ENCODE data around the gene NCAM1.
A peak's percentile ranks its signal among the peaks of the same experiment; 100 is the strongest.

The NCAM1 gene

DNA sequence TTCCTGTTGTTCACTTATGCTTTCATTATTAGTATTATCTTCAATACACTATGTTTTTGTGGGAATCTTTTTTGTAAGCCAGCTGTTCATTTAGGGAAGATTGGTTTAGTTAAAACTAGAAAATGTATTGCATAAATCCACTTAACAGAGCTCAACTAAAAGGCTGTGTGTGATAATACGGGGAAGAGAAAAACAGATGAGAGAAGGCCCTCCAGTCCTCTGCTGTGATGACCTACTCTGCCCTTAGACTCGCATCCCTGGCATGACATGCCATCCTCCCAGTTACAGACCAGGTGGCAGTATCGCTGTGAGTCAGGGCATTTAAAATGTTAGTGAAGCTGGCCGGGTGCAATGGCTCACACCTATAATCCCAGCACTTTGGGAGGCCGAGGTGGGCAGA lies 179.8 kb downstream of the NCAM1 start:
- peaks cover 0 to 4% (median 0%) of the 10 kb centered on the region in 5 donors for H3K27me3 ChIP-seq (ENCODE audit: control insufficient read depth in 5 of 5, insufficient read depth in 4 of 5, low read length in 5 of 5)
- no peaks in the 10 kb centered on the region for H3K9me3 ChIP-seq (ENCODE audit: control insufficient read depth in 5 of 5, low read length in 5 of 5)
- H3K27ac ChIP-seq (ENCODE audit: low read depth, low read length), result no peak overlapping the region
- no peaks in the 10 kb centered on the region for H3K36me3 ChIP-seq (ENCODE audit: control insufficient read depth in 5 of 5, insufficient read depth in 5 of 5, low read length in 5 of 5)
- H3K4me1 ChIP-seq (ENCODE audit: control insufficient read depth in 5 of 5, insufficient read depth in 5 of 5, low read length in 5 of 5), result no peaks in the 10 kb centered on the region
- no peak overlapping the region for H3K9ac ChIP-seq (ENCODE audit: low read length in 5 of 5)
- no peak overlapping the region for H3K4me3 ChIP-seq (ENCODE audit: low read depth in 1 of 5, low read length in 5 of 5)

DNA sequence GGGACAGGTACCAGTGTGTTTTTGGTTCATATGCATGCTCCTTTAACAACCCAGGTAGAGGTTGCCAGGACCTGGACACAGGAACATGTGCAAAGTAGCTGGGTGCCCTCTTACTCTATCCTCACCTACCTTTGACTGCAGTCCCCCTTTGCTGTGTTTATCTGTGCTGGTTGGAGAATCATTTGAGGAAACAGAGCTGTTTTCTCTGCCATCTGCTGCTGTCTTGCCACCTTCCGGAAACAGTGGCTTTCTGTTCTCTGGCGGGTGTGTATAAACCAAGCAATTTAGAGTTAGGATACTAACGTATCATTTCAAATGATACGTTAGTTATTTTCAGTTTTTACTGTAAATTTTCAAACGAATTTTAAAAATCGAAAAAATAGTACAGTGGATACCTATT lies 181.3 kb downstream of the NCAM1 start:
- H3K27ac ChIP-seq (ENCODE audit: low read depth, low read length), result no peak overlapping the region

GRCh38 chr11:113147249-113147648 lies 186.0 kb downstream of the NCAM1 start:
- Histone ChIP-seq H3K4me3 (ENCODE audit: low read depth in 1 of 5, low read length in 5 of 5) (no peak overlapping the region), H3K9ac (ENCODE audit: low read length in 5 of 5) (no peak overlapping the region), H3K9me3 (ENCODE audit: control insufficient read depth in 5 of 5, low read length in 5 of 5) (no peaks in the 10 kb centered on the region), H3K27ac (ENCODE audit: low read depth, low read length) (no peak overlapping the region), H3K4me1 (ENCODE audit: control insufficient read depth in 5 of 5, insufficient read depth in 5 of 5, low read length in 5 of 5) (no peaks in the 10 kb centered on the region), H3K27me3 (ENCODE audit: control insufficient read depth in 5 of 5, insufficient read depth in 4 of 5, low read length in 5 of 5) (peaks cover 0 to 3% (median 0%) of the 10 kb centered on the region in 5 donors), H3K36me3 (ENCODE audit: control insufficient read depth in 5 of 5, insufficient read depth in 5 of 5, low read length in 5 of 5) (no peaks in the 10 kb centered on the region)

More for the DNA sequence above, 181.3 kb downstream of the NCAM1 start:
- no peak overlapping the region for H3K4me3 ChIP-seq (ENCODE audit: low read depth in 1 of 5, low read length in 5 of 5)
- H3K9me3 ChIP-seq (ENCODE audit: control insufficient read depth in 5 of 5, low read length in 5 of 5), result no peaks in the 10 kb centered on the region
- no peaks in the 10 kb centered on the region for H3K36me3 ChIP-seq (ENCODE audit: control insufficient read depth in 5 of 5, insufficient read depth in 5 of 5, low read length in 5 of 5)
- peaks cover 0 to 3% (median 0%) of the 10 kb centered on the region in 5 donors for H3K27me3 ChIP-seq (ENCODE audit: control insufficient read depth in 5 of 5, insufficient read depth in 4 of 5, low read length in 5 of 5)
- no peak overlapping the region for H3K9ac ChIP-seq (ENCODE audit: low read length in 5 of 5)
- H3K4me1 ChIP-seq (ENCODE audit: control insufficient read depth in 5 of 5, insufficient read depth in 5 of 5, low read length in 5 of 5), result no peaks in the 10 kb centered on the region

- no peaks in the 10 kb centered on the region for H3K9me3 ChIP-seq (ENCODE audit: control insufficient read depth in 5 of 5, low read length in 5 of 5)
- H3K36me3 ChIP-seq (ENCODE audit: control insufficient read depth in 5 of 5, insufficient read depth in 5 of 5, low read length in 5 of 5), result no peaks in the 10 kb centered on the region
- no peak overlapping the region for H3K9ac ChIP-seq (ENCODE audit: low read length in 5 of 5)
- no peak overlapping the region for H3K27ac ChIP-seq (ENCODE audit: low read depth, low read length)
- H3K4me3 ChIP-seq (ENCODE audit: low read depth in 1 of 5, low read length in 5 of 5), result no peak overlapping the region
- no peaks in the 10 kb centered on the region for H3K27me3 ChIP-seq (ENCODE audit: control insufficient read depth in 5 of 5, insufficient read depth in 4 of 5, low read length in 5 of 5)
- H3K4me1 ChIP-seq (ENCODE audit: control insufficient read depth in 5 of 5, insufficient read depth in 5 of 5, low read length in 5 of 5), result no peaks in the 10 kb centered on the region
These were observed 186.9 kb downstream of the NCAM1 start for GRCh38 chr11:113148076-113148475.

DNA sequence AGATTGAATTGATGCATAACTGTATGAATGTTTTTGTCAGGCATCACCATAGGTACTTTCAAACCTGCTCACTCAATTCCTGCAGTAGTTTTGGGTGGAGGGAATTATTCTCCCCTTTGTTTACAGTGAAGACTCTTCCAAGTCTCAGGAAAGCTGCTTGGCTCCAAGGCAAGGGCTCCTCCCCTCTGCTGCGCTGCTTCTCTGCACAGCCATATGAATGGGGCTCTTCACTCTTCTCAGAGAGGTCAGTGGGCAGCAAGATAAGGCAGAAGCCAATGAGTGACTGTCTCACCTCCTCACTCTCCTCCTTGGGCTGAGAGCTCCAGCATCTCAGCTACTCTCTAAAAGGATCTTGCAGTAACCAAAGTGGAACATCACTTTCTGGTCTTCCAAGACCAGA lies 187.4 kb downstream of the NCAM1 start:
- peaks cover 0 to 5% (median 1%) of the 10 kb centered on the region in 5 donors for H3K4me1 ChIP-seq (ENCODE audit: control insufficient read depth in 5 of 5, insufficient read depth in 5 of 5, low read length in 5 of 5)
- no peaks in the 10 kb centered on the region for H3K27me3 ChIP-seq (ENCODE audit: control insufficient read depth in 5 of 5, insufficient read depth in 4 of 5, low read length in 5 of 5)
- no peaks in the 10 kb centered on the region for H3K9me3 ChIP-seq (ENCODE audit: control insufficient read depth in 5 of 5, low read length in 5 of 5)
- H3K36me3 ChIP-seq (ENCODE audit: control insufficient read depth in 5 of 5, insufficient read depth in 5 of 5, low read length in 5 of 5), result no peaks in the 10 kb centered on the region
- no peak overlapping the region for H3K27ac ChIP-seq (ENCODE audit: low read depth, low read length)
- no peak overlapping the region for H3K9ac ChIP-seq (ENCODE audit: low read length in 5 of 5)
- no peak overlapping the region for H3K4me3 ChIP-seq (ENCODE audit: low read depth in 1 of 5, low read length in 5 of 5)

GRCh38 chr11:113151521-113151920 lies 190.3 kb downstream of the NCAM1 start:
- no peak overlapping the region for H3K9ac ChIP-seq (ENCODE audit: low read length in 5 of 5)
- H3K9me3 ChIP-seq (ENCODE audit: control insufficient read depth in 5 of 5, low read length in 5 of 5), result no peaks in the 10 kb centered on the region
- H3K4me3 ChIP-seq (ENCODE audit: low read depth in 1 of 5, low read length in 5 of 5), result no peak overlapping the region
- no peak overlapping the region for H3K27ac ChIP-seq (ENCODE audit: low read depth, low read length)
- no peaks in the 10 kb centered on the region for H3K27me3 ChIP-seq (ENCODE audit: control insufficient read depth in 5 of 5, insufficient read depth in 4 of 5, low read length in 5 of 5)
- H3K36me3 ChIP-seq (ENCODE audit: control insufficient read depth in 5 of 5, insufficient read depth in 5 of 5, low read length in 5 of 5), result no peaks in the 10 kb centered on the region
- peaks cover 0 to 15% (median 5%) of the 10 kb centered on the region in 5 donors for H3K4me1 ChIP-seq (ENCODE audit: control insufficient read depth in 5 of 5, insufficient read depth in 5 of 5, low read length in 5 of 5)

DNA sequence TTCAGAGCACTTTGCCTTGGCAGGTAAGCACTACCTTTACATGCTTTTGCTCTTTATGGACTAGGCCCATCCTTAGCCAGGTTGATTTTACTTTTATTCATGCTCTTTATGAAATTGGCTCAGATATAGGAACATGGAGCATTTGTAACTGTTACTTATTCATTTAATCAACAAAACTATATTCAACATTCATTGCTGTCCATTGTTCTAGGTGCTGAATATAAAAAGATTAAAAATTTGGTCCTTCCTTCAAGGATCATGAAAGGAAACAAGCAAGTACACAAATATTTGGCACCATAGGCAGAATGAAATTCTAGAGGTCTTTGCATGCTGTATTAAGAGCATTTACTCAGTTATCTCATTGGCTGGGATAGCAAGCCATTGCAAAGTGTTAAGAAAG lies 191.3 kb downstream of the NCAM1 start:
- Histone ChIP-seq H3K4me1 (ENCODE audit: control insufficient read depth in 5 of 5, insufficient read depth in 5 of 5, low read length in 5 of 5) (peaks cover 0 to 15% (median 5%) of the 10 kb centered on the region in 5 donors), H3K27ac (ENCODE audit: low read depth, low read length) (no peak overlapping the region), H3K9me3 (ENCODE audit: control insufficient read depth in 5 of 5, low read length in 5 of 5) (no peaks in the 10 kb centered on the region), H3K36me3 (ENCODE audit: control insufficient read depth in 5 of 5, insufficient read depth in 5 of 5, low read length in 5 of 5) (no peaks in the 10 kb centered on the region), H3K4me3 (ENCODE audit: low read depth in 1 of 5, low read length in 5 of 5) (no peak overlapping the region), H3K27me3 (ENCODE audit: control insufficient read depth in 5 of 5, insufficient read depth in 4 of 5, low read length in 5 of 5) (no peaks in the 10 kb centered on the region), H3K9ac (ENCODE audit: low read length in 5 of 5) (no peak overlapping the region)

DNA sequence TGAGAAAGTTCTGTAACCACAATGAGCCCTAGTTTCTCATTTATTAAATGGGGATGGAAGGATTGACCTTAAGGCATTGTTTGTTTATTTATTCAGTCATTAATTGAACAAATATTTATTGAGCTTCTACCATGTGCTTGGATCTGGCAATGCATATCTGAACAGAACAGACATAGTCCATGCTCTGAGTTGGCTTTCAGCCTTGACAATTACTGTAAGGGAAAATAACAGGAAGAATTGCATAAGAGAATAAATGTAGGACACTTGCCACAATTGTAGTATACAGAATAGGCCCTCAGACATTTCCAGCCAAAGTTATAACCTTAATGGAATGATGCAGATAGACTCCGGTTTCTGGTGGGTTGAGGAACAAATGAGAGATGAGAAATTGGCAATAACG lies 192.6 kb downstream of the NCAM1 start:
- H3K36me3 ChIP-seq (ENCODE audit: control insufficient read depth in 5 of 5, insufficient read depth in 5 of 5, low read length in 5 of 5), result no peaks in the 10 kb centered on the region
- H3K4me3 ChIP-seq (ENCODE audit: low read depth in 1 of 5, low read length in 5 of 5), result no peak overlapping the region
- peak overlapping the region; percentile 18 for H3K27ac ChIP-seq (ENCODE audit: low read depth, low read length)
- H3K9ac ChIP-seq (ENCODE audit: low read length in 5 of 5), result no peak overlapping the region
- no peaks in the 10 kb centered on the region for H3K9me3 ChIP-seq (ENCODE audit: control insufficient read depth in 5 of 5, low read length in 5 of 5)
- H3K27me3 ChIP-seq (ENCODE audit: control insufficient read depth in 5 of 5, insufficient read depth in 4 of 5, low read length in 5 of 5), result no peaks in the 10 kb centered on the region
- H3K4me1 ChIP-seq (ENCODE audit: control insufficient read depth in 5 of 5, insufficient read depth in 5 of 5, low read length in 5 of 5), result peaks cover 0 to 15% (median 5%) of the 10 kb centered on the region in 5 donors

GRCh38 chr11:113159988-113160807 lies 199.0 kb downstream of the NCAM1 start:
- Histone ChIP-seq H3K9ac (ENCODE audit: low read length in 5 of 5) (no peak overlapping the region), H3K4me1 (ENCODE audit: control insufficient read depth in 5 of 5, insufficient read depth in 5 of 5, low read length in 5 of 5) (peaks cover 2 to 41% (median 38%) of the 10 kb centered on the region in 5 donors), H3K27me3 (ENCODE audit: control insufficient read depth in 5 of 5, insufficient read depth in 4 of 5, low read length in 5 of 5) (peaks cover 0 to 6% (median 0%) of the 10 kb centered on the region in 5 donors), H3K36me3 (ENCODE audit: control insufficient read depth in 5 of 5, insufficient read depth in 5 of 5, low read length in 5 of 5) (no peaks in the 10 kb centered on the region), H3K27ac (ENCODE audit: low read depth, low read length) (no peak overlapping the region), H3K9me3 (ENCODE audit: control insufficient read depth in 5 of 5, low read length in 5 of 5) (no peaks in the 10 kb centered on the region), H3K4me3 (ENCODE audit: low read depth in 1 of 5, low read length in 5 of 5) (no peak overlapping the region)

DNA sequence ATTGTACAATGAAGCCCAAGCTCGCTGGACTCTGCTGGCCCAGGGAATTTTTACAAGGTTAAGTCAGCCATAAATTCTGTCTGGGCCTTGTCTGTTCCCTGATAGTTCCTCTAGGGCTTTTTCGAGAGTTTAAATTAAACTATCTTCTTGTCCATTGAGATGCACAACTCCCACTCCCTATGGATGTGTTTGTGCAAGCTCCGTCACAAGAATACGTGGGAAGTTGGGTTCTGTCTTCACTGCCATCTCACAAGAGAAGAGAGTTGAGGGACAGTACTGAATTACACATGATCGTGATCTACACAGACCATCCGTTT lies 199.5 kb downstream of the NCAM1 start:
- no peaks in the 10 kb centered on the region for H3K9me3 ChIP-seq (ENCODE audit: control insufficient read depth in 5 of 5, low read length in 5 of 5)
- no peaks in the 10 kb centered on the region for H3K36me3 ChIP-seq (ENCODE audit: control insufficient read depth in 5 of 5, insufficient read depth in 5 of 5, low read length in 5 of 5)
- peaks cover 0 to 6% (median 0%) of the 10 kb centered on the region in 5 donors for H3K27me3 ChIP-seq (ENCODE audit: control insufficient read depth in 5 of 5, insufficient read depth in 4 of 5, low read length in 5 of 5)
- H3K9ac ChIP-seq (ENCODE audit: low read length in 5 of 5), result no peak overlapping the region
- peaks cover 2 to 41% (median 38%) of the 10 kb centered on the region in 5 donors for H3K4me1 ChIP-seq (ENCODE audit: control insufficient read depth in 5 of 5, insufficient read depth in 5 of 5, low read length in 5 of 5)
- no peak overlapping the region for H3K4me3 ChIP-seq (ENCODE audit: low read depth in 1 of 5, low read length in 5 of 5)
- no peak overlapping the region for H3K27ac ChIP-seq (ENCODE audit: low read depth, low read length)

Measured in subcutaneous abdominal adipose tissue (tissue), 5 donors.